IMR-90 (cell line): Measurements from ENCODE around the gene TRPM8. TPM values are rescaled to one million over a fixed set of nuclear protein-coding genes. Genes with fewer than 3 reads are reported as not detected.

Experiments
- ATAC-seq: fragments of 200-7000 bp; cut with Tn5 transposase; 2 replicates; pipeline ENCODE4 v1.9.1; 2020; ENCODE audit warnings: low read depth, mild to moderate bottlenecking, moderate library complexity
- BruUV-seq: library from RNA; stranded (reverse); fragments of 400-500 nt; replicated peaks from 2 replicates; lab custom pipeline; 2021; lab: Mats Ljungman, UMichigan
- CTCF ChIA-PET: fragments of 300-600 bp; formaldehyde crosslinking; extraction: SDS; loops from one replicate; lab custom pipeline; 2021; ENCODE audit warnings: antibody characterized with exemption; lab: Yijun Ruan, JAX
- POLR2A ChIA-PET: fragments of 300-600 bp; sonication (Branson Sonifier 250); formaldehyde crosslinking; loops from one replicate; lab custom pipeline; 2022; ENCODE audit warnings: antibody characterized with exemption; ENCODE audit not compliant: unreplicated experiment; lab: Charles Lee
- DNase-seq: peaks from one replicate; pipeline ENCODE4 v3.0.0; 2013
- H2AFZ ChIP-seq: replicated peaks from 2 replicates; pipeline ENCODE3; 2013; ENCODE audit warnings: low read length, mild to moderate bottlenecking; ENCODE audit not compliant: poor library complexity
- H2AK5ac ChIP-seq: 2 replicates; pipeline ENCODE4 v1.6.1; 2013; ENCODE audit warnings: low read depth, low read length, inconsistent platforms
- H2AK9ac ChIP-seq: replicated peaks from 2 replicates; pipeline ENCODE3; 2013; ENCODE audit warnings: mild to moderate bottlenecking, low read depth, low read length, moderate library complexity; ENCODE audit not compliant: poor library complexity
- H2BK120ac ChIP-seq: 2 replicates; pipeline ENCODE4 v1.6.1; 2013; ENCODE audit warnings: low read depth, low read length, inconsistent platforms
- H2BK15ac ChIP-seq: 3 replicates; pipeline ENCODE4 v1.6.1; 2013; ENCODE audit warnings: low read depth, low read length, inconsistent platforms
- H2BK20ac ChIP-seq: 2 replicates; pipeline ENCODE4 v1.6.1; 2013; ENCODE audit warnings: low read depth, mild to moderate bottlenecking, inconsistent platforms, low read length, moderate library complexity
- H2BK5ac ChIP-seq: 2 replicates; pipeline ENCODE4 v1.6.1; 2013; ENCODE audit warnings: mild to moderate bottlenecking, low read depth, low read length, inconsistent platforms; ENCODE audit not compliant: poor library complexity, severe bottlenecking
- H3K14ac ChIP-seq: replicated peaks from 2 replicates; pipeline ENCODE4 v1.6.1; 2013; ENCODE audit warnings: low read depth, low read length, inconsistent platforms
- H3K18ac ChIP-seq: 2 replicates; pipeline ENCODE4 v1.6.1; 2013; ENCODE audit warnings: low read depth, low read length, control low read depth
- H3K23ac ChIP-seq: 2 replicates; pipeline ENCODE4 v1.6.1; 2013; ENCODE audit warnings: low read depth, low read length, inconsistent platforms
- H3K27ac ChIP-seq: 2 replicates; pipeline ENCODE4 v1.5.1; 2013; ENCODE audit warnings: mild to moderate bottlenecking, control low read depth, low read length; ENCODE audit not compliant: insufficient read depth
- H3K27me3 ChIP-seq: 2 replicates; pipeline ENCODE4 v1.6.1; 2013; ENCODE audit warnings: low read length; ENCODE audit not compliant: control insufficient read depth, insufficient read depth
- H3K36me3 ChIP-seq: 2 replicates; pipeline ENCODE4 v1.6.1; 2013; ENCODE audit warnings: low read length, mixed read lengths; ENCODE audit not compliant: control insufficient read depth, insufficient read depth
- H3K4ac ChIP-seq: 2 replicates; pipeline ENCODE4 v1.6.1; 2013; ENCODE audit warnings: low read depth, low read length, inconsistent platforms
- H3K4me1 ChIP-seq: 2 replicates; pipeline ENCODE4 v1.6.1; 2013; ENCODE audit warnings: low read length, mixed read lengths; ENCODE audit not compliant: control insufficient read depth, insufficient read depth
- H3K4me2 ChIP-seq: 2 replicates; pipeline ENCODE4 v1.6.1; 2013; ENCODE audit warnings: low read depth, mild to moderate bottlenecking, control low read depth, low read length, moderate library complexity
- H3K4me3 ChIP-seq: 2 replicates; pipeline ENCODE4 v1.5.1; 2013; ENCODE audit warnings: low read depth, mild to moderate bottlenecking, control low read depth, low read length, moderate library complexity; ENCODE audit not compliant: insufficient read depth
- H3K56ac ChIP-seq: 2 replicates; pipeline ENCODE4 v1.6.1; 2013; ENCODE audit warnings: low read length, inconsistent platforms; ENCODE audit not compliant: insufficient read depth; ENCODE audit errors: extremely low read depth
- H3K79me1 ChIP-seq, 2 experiments: 2 replicates each; pipeline ENCODE4 v1.6.1; 2013; ENCODE audit warnings: low read length in 2 of 2, inconsistent platforms in 1 of 2, low read depth in 1 of 2
- H3K9ac ChIP-seq: 2 replicates; pipeline ENCODE4 v1.6.1; 2013; ENCODE audit warnings: low read depth, low read length, control low read depth
- H3K9me1 ChIP-seq: 2 replicates; pipeline ENCODE4 v1.6.1; 2013; ENCODE audit warnings: low read length, inconsistent platforms; ENCODE audit not compliant: insufficient read depth
- H3K9me3 ChIP-seq: 2 replicates; pipeline ENCODE4 v1.6.1; 2013; ENCODE audit warnings: low read length; ENCODE audit not compliant: control insufficient read depth, insufficient read depth
- H4K20me1 ChIP-seq: 2 replicates; pipeline ENCODE4 v1.6.1; 2013; ENCODE audit warnings: low read length, inconsistent platforms; ENCODE audit not compliant: insufficient read depth
- H4K5ac ChIP-seq: 2 replicates; pipeline ENCODE4 v1.6.1; 2013; ENCODE audit warnings: mild to moderate bottlenecking, low read depth, low read length, control low read depth
- H4K8ac ChIP-seq, 2 experiments: 2 replicates each; pipeline ENCODE4 v1.6.1; 2013; ENCODE audit warnings: low read depth in 2 of 2, low read length in 2 of 2, control low read depth in 1 of 2, inconsistent platforms in 1 of 2
- H4K91ac ChIP-seq: 2 replicates; pipeline ENCODE4 v1.6.1; 2013; ENCODE audit warnings: low read depth, low read length, inconsistent platforms; ENCODE audit not compliant: insufficient read depth
- CEBPB ChIP-seq: IDR thresholded peaks from 2 replicates; pipeline ENCODE4 v1.6.1; 2012; ENCODE audit warnings: low read depth, low read length, improper control_type of control experiment
- CTCF ChIP-seq: conservative IDR thresholded peaks from 2 replicates; pipeline ENCODE4 v1.5.1; 2012; ENCODE audit warnings: mild to moderate bottlenecking, low read depth, low read length, improper control_type of control experiment
- ELK1 ChIP-seq: fragments of 150-350 bp; IDR thresholded peaks from 2 replicates; pipeline ENCODE4 v1.6.1; 2016; ENCODE audit warnings: low read depth, mild to moderate bottlenecking, low read length, moderate library complexity, borderline replicate concordance
- MXI1 ChIP-seq: IDR thresholded peaks from 2 replicates; pipeline ENCODE4 v1.6.1; 2012; ENCODE audit warnings: low read depth, mild to moderate bottlenecking, low read length, moderate library complexity, borderline replicate concordance
- RCOR1 ChIP-seq: IDR thresholded peaks from 2 replicates; pipeline ENCODE4 v1.6.1; 2012; ENCODE audit warnings: mild to moderate bottlenecking, low read length, improper control_type of control experiment; ENCODE audit not compliant: insufficient replicate concordance
- RFX5 ChIP-seq: IDR thresholded peaks from 2 replicates; pipeline ENCODE4 v1.8.0; 2012; ENCODE audit warnings: low read depth, mild to moderate bottlenecking, low read length, moderate library complexity
- USF2 ChIP-seq: fragments of 150-350 bp; IDR thresholded peaks from 2 replicates; pipeline ENCODE4 v1.6.1; 2017; ENCODE audit warnings: mild to moderate bottlenecking, antibody characterized with exemption, low read length, low read depth
- WGBS, 2 experiments: methylation state at CpG; one replicate each; pipeline versions ENCODE4 v1.1.5 to v1.1.7; 2013; ENCODE audit warnings: missing lambda C conversion rate in 2 of 2; ENCODE audit not compliant: insufficient read length in 1 of 2; ENCODE audit errors: extremely low coverage in 2 of 2; 5-methylcytosine and 5-hydroxymethylcytosine counted together
- dilution Hi-C: fragments of 300-500 bp; cut with HindIII; formaldehyde crosslinking; loops from one replicate; pipeline ENCODE4 v1.14.3; 2018; ENCODE audit warnings: low sequenced_read_pairs; ENCODE audit not compliant: unreplicated experiment
- in situ Hi-C: fragments of 300-500 bp; cut with MboI; formaldehyde crosslinking; loops from 3 replicates; pipeline ENCODE4 v1.14.3; 2019; ENCODE audit warnings: low sequenced_read_pairs, inconsistent platforms, mixed read lengths
- intact Hi-C: fragments of 100-400 bp; cut with micrococcal nuclease; formaldehyde crosslinking; loops from 2 replicates; pipeline ENCODE4 v1.10.0; 2022
- polyA plus RNA-seq, 3 experiments: library from polyadenylated mRNA; depleted of rRNA; stranded (reverse); fragments of >200 nt; gene quantifications; 2 replicates each; pipeline ENCODE4 v1.2.3, GENCODE V29; 2012; ENCODE audit warnings: low replicate concordance in 1 of 3
- total RNA-seq: library from RNA; depleted of rRNA; stranded (reverse); fragments of >200 nt; gene quantifications from 2 replicates; pipeline ENCODE4 v1.2.3, GENCODE V29; 2012

The TRPM8 gene
- total and polyA plus RNA-seq, 2 of the 4 experiments (the other 2 are of a cell fraction) = not detected

- Histone ChIP-seq H3K79me1 (no peaks in the 10 kb centered on the region), H3K4ac (no peak overlapping the region), H4K5ac (no peak overlapping the region), H3K4me3 (no peak overlapping the region), H3K18ac (no peak overlapping the region), H3K36me3 (no peaks in the 10 kb centered on the region), H2AK5ac (no peak overlapping the region), H3K27ac (no peak overlapping the region), H2BK5ac (no peak overlapping the region), H2BK20ac (no peak overlapping the region), H4K8ac (no peak overlapping the region), H2AFZ (peak overlapping the region; percentile 13), H3K9me3 (no peaks in the 10 kb centered on the region; the same call in 1 of the 2 replicates), H3K4me1 (no peaks in the 10 kb centered on the region; the same call in 1 of the 2 replicates), H3K9ac (no peak overlapping the region), H2BK120ac (no peak overlapping the region), H2BK15ac (no peak overlapping the region), H3K23ac (no peak overlapping the region), H3K27me3 (peaks cover 50% of the 10 kb centered on the region), H3K9me1 (no peaks in the 10 kb centered on the region), H3K4me2 (peak overlapping the region; percentile 65; the same call in 1 of the 2 replicates), H4K20me1 (no peaks in the 10 kb centered on the region), H4K91ac (no peak overlapping the region), H2AK9ac (no peak overlapping the region), H3K56ac (no peak overlapping the region), H3K14ac (no peak overlapping the region)
- WGBS, 2 experiments = 6% methylated on average over 6 of the region's 36 CpGs; no CpG with 5 or more reads in 1 of the 2 experiments
- ATAC-seq (peak; percentile 27; the same call in 1 of the 2 replicates), DNase-seq (no peak)
- TF ChIP-seq MXI1 (no peak), CEBPB (no peak), CTCF (no peak), USF2 (no peak), RCOR1 (no peak), ELK1 (no peak), RFX5 (no peak)
- intact Hi-C loops = no loop called here
- ChIA-PET CTCF (no interaction called here), POLR2A (no interaction called here)
- dilution Hi-C loops = no loop called here
- in situ Hi-C loops = no loop called here
- BruUV-seq = no TSS peak
These were observed 21.6 kb downstream of the TRPM8 start for GRCh38 chr2:233938676-233939370.
